Spleen (tissue), 7 donors: ENCODE measurements around the gene RFX3.

Source experiments
- CTCF ChIP-seq, 11 experiments: fragments of 200-600 bp in 7 of 11; fragments of 450-650 bp in 4 of 11; sonication (generic) in 4 of 11; IDR thresholded peaks in 8 of 11; conservative IDR thresholded peaks in 3 of 11; 1 replicate in 7 of 11; 2 replicates in 4 of 11; pipeline versions ENCODE4 v1.4.0 to v1.8.0; 2016 to 2021; ENCODE audit warnings: antibody characterized with exemption in 11 of 11, inconsistent platforms in 4 of 11, mild to moderate bottlenecking in 1 of 11
- POLR2A ChIP-seq, 3 donors: fragments of 450-650 bp; IDR thresholded peaks; one replicate each; pipeline ENCODE4 v1.5.1; 2017; ENCODE audit warnings: antibody characterized with exemption in 3 of 3, mild to moderate bottlenecking in 1 of 3
- POLR2AphosphoS5 ChIP-seq, 3 donors: sonication (generic); formaldehyde crosslinking; IDR thresholded peaks; one replicate each; pipeline ENCODE4 v1.5.1; 2017; ENCODE audit warnings: antibody characterized with exemption in 3 of 3
- donor health status: DM: no; HTN: no; CAD: no; lungs with moderate emphysema.
- donor health status: DM: no; HTN: no; CAD: no.
- donor health status: DM: no; HTN: no; CAD: no.

GRCh38 chr9:3548648-3549047 lies 22.8 kb upstream of the RFX3 start:
- no peak for TF ChIP-seq CTCF (IDR thresholded peaks at IDR 0.05 in 8 of 11, conservative IDR thresholded peaks at IDR 0.05 in 3 of 11)
- TF ChIP-seq POLR2AphosphoS5 (IDR thresholded peaks at IDR 0.05) = no peak
- TF ChIP-seq POLR2A (IDR thresholded peaks at IDR 0.05) = no peak
